ENCODE results near the gene MYEOV. TPM values are rescaled to one million over a fixed set of nuclear protein-coding genes. Genes with fewer than 3 reads are reported as not detected.

The MYEOV gene
- total and polyA plus RNA-seq, 2 of the 8 experiments (the other 6 are each of a cell fraction or from before 2014, with no cell fraction given): 0.44 to 0.67 TPM

DNA sequence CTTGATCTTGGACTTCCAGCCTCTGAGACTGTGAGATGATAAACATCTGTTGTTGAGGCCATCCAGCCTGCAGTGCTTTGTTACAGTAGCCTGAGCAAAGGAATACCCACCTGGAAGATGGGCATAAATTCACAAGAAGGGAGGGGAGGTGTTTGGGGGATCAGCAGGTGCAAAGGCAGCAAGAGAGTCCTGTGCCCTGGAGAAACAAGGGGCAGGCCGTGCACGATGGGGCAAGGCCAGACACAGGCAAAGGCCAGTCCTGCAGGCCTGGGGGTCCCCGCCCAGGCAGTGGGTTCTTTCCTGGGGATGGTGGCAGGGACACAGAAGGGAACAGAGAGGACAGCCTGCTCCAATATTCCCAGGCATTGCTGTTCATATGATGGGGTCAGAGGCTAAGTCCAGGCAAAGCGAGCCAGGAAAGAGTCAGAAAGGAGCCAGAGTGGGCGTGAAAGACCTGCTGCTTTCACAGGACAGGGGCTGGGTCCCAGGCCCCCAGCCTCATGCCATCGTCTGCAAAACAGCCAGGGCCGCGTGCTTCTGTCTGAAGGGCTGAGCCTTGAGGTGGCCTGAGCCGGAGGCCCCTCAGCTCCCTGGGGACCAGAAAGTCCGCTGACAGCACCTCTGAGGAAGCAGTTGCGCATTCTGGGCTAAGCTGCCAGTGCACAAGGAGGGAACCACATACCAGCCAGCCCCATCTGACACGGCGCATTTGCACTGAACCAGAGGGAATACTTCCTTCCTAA lies 48.8 kb downstream of the MYEOV start:
- H2BK15ac ChIP-seq (ENCODE audit: low read length): no peak overlapping the region
- H3K27me3 ChIP-seq (replicated peaks in 1 of 4; ENCODE audit: control insufficient read depth in 3 of 4, extremely low read depth in 1 of 4, insufficient read depth in 3 of 4, low read length in 3 of 4): no peaks in the 10 kb centered on the region; a peak in 1 of 7 replicates
- no peak overlapping the region for H2BK12ac ChIP-seq (ENCODE audit: low read depth, low read length)
- H2BK20ac ChIP-seq (ENCODE audit: low read length): no peak overlapping the region
- no peak overlapping the region for H3K14ac ChIP-seq (ENCODE audit: insufficient read length)
- H4K5ac ChIP-seq (ENCODE audit: insufficient read length, low read depth, low read length): no peak overlapping the region
- no peak overlapping the region for H2BK5ac ChIP-seq (ENCODE audit: low read depth, low read length)
- no peak overlapping the region for H2BK120ac ChIP-seq (replicated peaks; ENCODE audit: low read depth, low read length)
- H3K27ac ChIP-seq (ENCODE audit: low read depth, low read length): no peak overlapping the region
- no peak overlapping the region for H3K56ac ChIP-seq (replicated peaks; ENCODE audit: insufficient read length, low read depth, low read length)
- peaks cover 7 to 13% of the 10 kb centered on the region in 2 experiments; a peak in 3 of 4 replicates for H3K9me3 ChIP-seq (ENCODE audit: insufficient read depth in 2 of 2, low read depth in 1 of 2, low read length in 1 of 2)
- no peak overlapping the region for H3K4me3 ChIP-seq (ENCODE audit: extremely low read depth in 1 of 4, insufficient read depth in 2 of 4, low read depth in 3 of 4, low read length in 4 of 4)
- FAIRE-seq (no peak), DNase-seq (ENCODE audit: low read depth in 1 of 2, low spot score in 2 of 2) (no peak)
- H4K91ac ChIP-seq (replicated peaks; ENCODE audit: insufficient read length, low read length): no peak overlapping the region
- ChIA-PET POLR2A (ENCODE audit: partially characterized antibody) (no interaction called here), CTCF (ENCODE audit: partially characterized antibody) (no interaction called here)
- no peak overlapping the region for H3K18ac ChIP-seq (ENCODE audit: extremely low read depth, low read length)
- H4K20me1 ChIP-seq (replicated peaks in 1 of 2; ENCODE audit: control insufficient read depth in 1 of 2, insufficient read depth in 2 of 2, low read length in 2 of 2): no peaks in the 10 kb centered on the region
- no peak overlapping the region for H3K4ac ChIP-seq (replicated peaks; ENCODE audit: insufficient read length, low read depth, low read length)
- WGBS, 2 experiments (ENCODE audit: extremely low coverage in 1 of 2, insufficient coverage in 1 of 2, insufficient read length in 1 of 2, insufficient replicate concordance in 2 of 2, low coverage in 1 of 2, low lambda C conversion rate in 2 of 2, missing lambda C conversion rate in 1 of 2): 96% methylated on average over 13 of the region's 13 CpGs; no CpG with 5 or more reads in 1 of the 2 experiments
- no peak overlapping the region for H3K4me2 ChIP-seq (ENCODE audit: insufficient read depth in 1 of 2, low read depth in 2 of 2, low read length in 2 of 2)
- no peak overlapping the region for H3K9ac ChIP-seq (replicated peaks in 1 of 4; ENCODE audit: extremely low read depth in 1 of 4, low read depth in 3 of 4, low read length in 3 of 4)
- no peaks in the 10 kb centered on the region for H3K23me2 ChIP-seq (ENCODE audit: low read depth, low read length)
- H3K36me3 ChIP-seq (ENCODE audit: control insufficient read depth in 2 of 4, insufficient read depth in 4 of 4, low read length in 3 of 4): no peaks in the 10 kb centered on the region
- no peak overlapping the region for H3K23ac ChIP-seq (ENCODE audit: insufficient read length)
- no peak overlapping the region for H2AFZ ChIP-seq (ENCODE audit: low read length)
- no peaks in the 10 kb centered on the region; a peak in 2 of 7 replicates for H3K4me1 ChIP-seq (replicated peaks in 1 of 4; ENCODE audit: control insufficient read depth in 3 of 4, insufficient read depth in 4 of 4, low read length in 3 of 4)
- no peak overlapping the region for H2AK5ac ChIP-seq (ENCODE audit: low read depth, low read length)
- H3K79me1 ChIP-seq (ENCODE audit: low read depth, low read length): no peaks in the 10 kb centered on the region
- no peak for TF ChIP-seq KDM4A (IDR thresholded peaks at IDR 0.05; ENCODE audit: low read depth, low read length, severe bottlenecking)
- TF ChIP-seq CHD2 (IDR thresholded peaks at IDR 0.05; ENCODE audit: low read length): no peak
- TF ChIP-seq KDM5A (IDR thresholded peaks at IDR 0.05; ENCODE audit: low read length): no peak
- TF ChIP-seq, protein P1, sequence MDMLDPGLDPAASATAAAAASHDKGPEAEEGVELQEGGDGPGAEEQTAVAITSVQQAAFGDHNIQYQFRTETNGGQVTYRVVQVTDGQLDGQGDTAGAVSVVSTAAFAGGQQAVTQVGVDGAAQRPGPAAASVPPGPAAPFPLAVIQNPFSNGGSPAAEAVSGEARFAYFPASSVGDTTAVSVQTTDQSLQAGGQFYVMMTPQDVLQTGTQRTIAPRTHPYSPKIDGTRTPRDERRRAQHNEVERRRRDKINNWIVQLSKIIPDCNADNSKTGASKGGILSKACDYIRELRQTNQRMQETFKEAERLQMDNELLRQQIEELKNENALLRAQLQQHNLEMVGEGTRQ (IDR thresholded peaks at IDR 0.05; ENCODE audit: low read length): no peak
- H4K8ac ChIP-seq (ENCODE audit: extremely low read depth, insufficient read depth, low read length): peak overlapping the region; percentile 68; the same call in 1 of the 2 replicates
- H3K79me2 ChIP-seq (ENCODE audit: control insufficient read depth in 1 of 2, insufficient read depth in 2 of 2, low read length in 2 of 2): no peaks in the 10 kb centered on the region

Measured in H1 (cell line).